ENCODE results near the gene ELOVL1.

Gene ELOVL1

DNA sequence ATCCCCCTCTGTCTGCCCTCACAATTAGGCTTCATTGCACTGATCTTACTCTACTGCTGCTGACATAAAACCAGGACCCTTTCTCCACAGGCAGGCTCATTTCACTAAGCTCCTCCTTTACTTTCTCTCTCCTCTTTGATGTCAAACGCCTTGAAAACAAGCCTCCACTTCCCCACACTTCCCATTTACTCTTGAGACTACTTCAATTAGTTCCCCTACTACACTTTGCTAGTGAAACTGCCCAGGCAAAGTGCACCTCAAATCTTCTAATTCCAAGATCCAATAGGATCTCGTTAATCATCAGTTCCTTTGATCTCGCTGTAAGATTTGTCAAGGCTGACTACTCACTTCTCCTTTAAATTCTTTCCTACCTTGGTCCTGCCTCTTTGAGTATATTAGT is 14.9 kb downstream of the ELOVL1 start:
- no peak for DNase-seq

DNA sequence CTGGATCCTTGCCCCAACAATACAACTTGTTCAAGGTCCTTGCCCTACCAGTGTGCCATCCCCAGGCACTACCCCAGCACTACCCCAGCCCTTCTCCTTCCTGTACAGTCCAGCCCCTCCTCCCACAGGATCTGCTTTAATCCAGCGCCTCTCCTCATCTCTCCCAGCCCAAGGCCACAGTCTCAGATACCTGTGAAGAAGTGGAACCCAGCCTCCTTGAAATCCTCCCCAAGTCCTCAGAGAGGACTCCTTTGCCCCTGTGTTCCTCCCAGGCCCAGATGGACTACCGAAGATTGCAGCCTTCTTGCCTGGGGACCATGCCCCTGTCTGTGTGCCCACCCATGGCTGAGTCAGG is 15.5 kb downstream of the ELOVL1 start:
- no peak for DNase-seq

DNA sequence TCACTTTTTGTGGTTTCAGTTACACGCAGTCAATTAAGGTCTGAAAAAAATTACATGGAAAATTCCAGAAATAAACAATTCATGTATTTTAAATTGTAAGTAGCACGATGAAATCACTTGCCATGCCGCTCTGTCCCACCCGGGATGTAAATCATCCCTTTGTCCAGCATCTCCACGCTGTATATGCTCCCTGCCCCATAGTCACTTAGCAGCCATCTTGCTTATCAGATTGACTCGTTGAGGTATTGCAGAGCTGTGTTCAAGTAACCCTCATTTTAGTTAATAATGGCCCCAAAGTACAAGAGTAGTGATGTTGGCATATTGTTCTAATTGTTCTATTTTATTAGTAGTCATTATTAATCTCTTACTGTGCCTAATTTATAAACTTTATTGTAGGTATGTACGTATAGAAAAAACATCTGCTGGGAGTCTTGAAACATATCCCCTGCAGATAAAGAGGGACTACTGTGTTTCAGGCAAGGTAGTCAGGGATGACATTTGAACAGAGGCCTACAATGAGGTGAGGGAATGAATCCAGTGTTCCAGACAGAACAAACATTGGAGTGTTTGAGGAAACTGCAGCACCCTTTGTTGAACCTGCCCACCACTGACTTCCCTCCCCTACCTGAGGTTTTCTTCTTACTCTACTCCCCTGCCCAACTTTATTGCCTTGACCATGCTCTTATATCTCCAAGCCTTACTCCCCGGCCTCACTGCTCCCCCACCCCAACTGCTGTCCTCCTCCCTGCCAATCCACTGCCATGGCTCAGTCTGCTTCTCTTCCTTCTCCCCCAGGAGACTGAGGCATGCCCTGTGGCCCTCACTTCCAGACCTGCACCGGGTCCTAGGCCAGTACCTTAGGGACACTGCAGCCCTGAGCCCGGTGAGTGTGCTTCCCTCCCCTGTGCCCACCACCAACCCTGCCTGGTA is 16.1 kb downstream of the ELOVL1 start:
- DNase-seq, result no peak

DNA sequence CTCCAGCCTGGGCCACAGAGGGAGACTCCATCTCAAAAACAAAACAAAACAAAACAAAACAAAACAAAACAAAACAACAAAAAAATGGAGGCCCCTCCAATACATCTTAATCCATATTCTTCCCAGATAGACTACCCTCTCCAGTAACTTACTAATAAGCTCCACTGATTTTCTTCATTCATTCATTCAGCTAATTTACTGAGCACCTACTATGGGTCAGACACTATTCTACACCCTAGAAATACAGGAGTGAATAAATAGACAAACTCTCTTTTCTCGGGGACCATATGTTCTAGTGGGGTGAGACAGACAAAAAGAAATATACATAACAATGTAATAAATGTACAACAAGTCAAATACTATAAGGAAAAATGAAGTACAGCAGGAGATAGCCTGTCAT is 16.8 kb downstream of the ELOVL1 start:
- no peak for DNase-seq

DNA sequence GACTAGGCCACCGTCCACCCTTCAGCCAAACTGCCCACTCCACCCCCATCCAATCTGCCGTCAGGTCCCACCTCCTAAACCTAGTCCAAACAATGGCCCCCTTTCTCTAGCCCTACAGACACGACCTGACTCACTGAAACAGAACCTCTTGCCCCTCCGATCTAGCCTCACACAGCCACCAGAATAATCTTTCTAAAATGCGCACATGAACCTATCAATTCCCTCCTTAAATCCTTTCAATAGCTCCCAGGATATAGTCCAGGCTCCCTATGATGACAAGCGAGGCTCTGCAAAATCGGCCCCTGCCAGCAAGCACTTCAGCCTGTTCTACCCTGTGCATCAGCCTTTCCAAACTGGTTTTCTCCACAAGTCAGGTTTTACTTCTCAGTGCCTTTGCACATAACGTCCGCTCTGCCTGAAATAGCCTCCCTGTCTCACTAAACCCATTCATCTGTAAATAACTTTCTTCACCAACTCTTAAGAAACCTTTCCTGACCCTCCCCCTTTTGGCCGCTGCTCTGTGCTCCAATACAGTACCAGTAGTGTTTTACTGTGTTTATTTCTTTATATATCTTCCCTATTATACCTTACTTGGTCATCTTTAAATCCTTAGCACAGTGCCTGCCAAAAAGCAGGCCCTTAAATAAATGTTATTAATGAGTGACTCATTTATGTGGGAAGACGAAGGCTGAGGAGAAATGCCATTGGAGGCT is 18.1 kb downstream of the ELOVL1 start:
- DNase-seq, result no peak

DNA sequence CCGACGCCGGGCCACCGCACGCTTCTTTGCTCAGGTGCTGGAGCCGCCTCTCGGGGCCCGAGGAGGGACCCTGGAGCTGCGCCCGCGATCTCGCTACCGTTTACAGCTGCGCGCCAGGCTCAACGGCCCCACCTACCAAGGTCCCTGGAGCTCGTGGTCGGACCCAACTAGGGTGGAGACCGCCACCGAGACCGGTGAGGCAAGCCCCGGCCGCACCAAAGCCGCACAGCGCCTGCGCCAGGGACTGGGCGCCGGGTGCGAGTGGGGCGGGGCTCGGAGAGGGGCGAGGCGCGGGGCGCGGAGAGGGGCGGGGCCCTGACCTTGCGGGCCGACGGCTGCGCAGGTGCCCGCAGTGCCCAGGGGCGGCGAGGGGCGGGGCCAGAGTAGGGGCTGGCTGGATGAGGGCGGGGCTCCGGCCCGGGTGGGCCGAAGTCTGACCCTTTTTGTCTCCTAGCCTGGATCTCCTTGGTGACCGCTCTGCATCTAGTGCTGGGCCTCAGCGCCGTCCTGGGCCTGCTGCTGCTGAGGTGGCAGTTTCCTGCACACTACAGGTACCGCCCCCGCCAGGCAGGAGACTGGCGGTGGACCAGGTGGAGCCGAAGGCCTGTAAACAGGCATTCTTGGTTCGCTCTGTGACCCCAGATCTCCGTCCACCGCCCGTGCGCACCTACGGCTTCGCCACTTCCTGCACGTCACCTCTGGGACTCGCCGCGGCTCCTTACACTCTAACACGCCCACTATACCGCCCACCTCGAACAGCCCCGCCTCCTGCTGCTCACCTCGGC is 18.8 kb downstream of the ELOVL1 start:
- peak; percentile 36 to 72 for DNase-seq

DNA sequence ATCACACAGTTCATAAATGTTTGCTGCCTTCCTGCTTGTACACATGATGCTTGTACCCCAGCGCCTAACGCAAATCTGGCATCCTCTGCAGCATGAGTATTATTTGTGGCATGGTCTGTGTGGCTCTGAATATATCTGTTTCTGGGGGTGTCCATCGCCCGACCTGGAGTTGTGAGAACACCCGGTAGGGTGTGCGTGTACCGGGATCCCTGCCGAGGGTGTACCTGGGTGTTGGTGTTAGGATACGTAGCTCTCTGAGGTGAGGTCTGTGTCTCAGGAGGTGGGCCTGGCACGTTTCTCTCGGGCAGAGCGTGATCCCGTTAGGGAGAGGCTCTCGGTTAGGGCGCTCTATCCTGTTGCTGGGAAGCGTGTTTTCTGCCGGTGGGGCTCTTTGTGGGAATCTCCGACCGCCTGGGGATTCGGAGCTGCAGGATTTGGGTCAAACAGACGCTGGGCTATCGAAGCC is 19.4 kb downstream of the ELOVL1 start:
- no peak for DNase-seq

DNA sequence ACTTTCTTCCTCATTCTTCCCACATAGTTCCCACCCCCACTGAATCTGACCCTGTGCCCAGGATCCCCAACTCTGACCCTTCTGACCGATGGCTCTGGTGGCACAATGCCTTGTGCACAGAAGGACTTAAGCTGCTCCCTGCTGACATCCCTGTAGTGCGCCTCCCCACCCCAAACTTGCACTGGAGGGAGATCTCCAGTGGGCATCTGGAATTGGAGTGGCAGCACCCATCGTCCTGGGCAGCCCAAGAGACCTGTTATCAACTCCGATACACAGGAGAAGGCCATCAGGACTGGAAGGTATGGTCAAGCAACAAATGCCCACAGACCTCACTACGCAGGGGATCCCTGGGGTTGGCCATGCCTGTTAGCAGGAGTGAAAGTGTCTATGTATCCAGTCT is 21.2 kb downstream of the ELOVL1 start:
- no peak for DNase-seq

DNA sequence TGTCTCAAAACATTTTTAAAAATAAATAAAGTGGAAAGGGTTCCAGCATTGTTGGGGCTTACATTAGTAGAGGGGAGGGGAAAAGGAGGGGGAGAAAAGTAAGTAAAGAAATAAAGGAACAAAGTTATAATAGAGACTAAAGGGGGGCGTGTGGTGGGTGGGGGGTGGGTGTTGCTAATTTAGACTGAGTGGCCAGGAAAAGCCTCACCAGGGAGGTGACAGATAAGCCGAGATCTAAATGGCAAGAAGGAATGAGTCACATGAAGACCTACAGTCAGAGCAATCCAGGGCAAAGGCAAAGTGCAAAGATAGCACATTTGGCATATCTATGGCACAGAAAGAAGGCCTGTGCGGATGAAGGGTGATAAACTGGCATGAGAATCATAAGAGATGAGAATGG is 22.7 kb downstream of the ELOVL1 start:
- DNase-seq, result no peak

DNA sequence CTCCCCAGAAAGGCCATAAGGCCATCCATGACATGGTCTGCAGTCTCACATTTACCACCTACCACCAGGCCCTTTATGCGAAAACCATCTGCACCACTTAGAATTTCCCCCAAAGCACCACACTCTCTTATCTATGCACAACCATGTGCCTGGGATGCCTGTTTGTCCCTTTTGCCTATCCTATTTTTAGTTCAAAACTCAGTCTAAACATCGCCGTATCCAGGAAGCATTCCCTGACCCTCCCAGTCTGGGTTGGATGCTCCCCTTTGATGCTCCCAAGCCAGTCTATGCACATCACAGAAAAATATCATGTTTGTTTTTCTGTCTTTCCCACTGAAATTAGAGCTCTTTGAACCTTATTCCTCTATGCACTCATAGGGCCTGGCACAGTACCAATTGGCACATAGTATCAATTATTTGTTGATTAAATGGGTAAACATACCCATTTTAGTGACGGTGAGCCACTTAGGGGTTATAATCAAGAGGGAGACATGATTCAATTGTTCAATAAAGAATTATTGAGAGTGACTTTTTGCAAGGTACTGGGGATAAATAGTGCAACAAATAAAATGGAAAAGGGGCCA is 23.5 kb downstream of the ELOVL1 start:
- DNase-seq, result no peak

DNA sequence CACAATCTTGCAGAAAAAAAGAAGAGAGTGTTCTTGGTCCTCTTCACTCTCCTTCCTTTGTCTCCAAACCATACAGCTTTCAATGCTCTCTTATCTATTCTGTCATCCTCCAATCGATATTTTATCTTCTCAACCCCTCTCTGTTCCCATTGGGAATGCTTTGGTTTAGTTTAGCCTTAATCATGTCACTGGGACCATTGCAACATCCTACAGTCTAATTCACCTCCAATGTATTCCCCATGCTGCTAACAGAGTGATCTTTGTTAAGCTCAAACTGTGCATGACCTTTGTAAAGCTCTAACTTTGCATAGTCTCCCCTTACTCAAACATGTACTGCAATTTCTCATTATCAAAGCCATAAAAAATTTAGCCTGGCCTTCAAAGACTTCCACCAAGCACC is 27.3 kb downstream of the ELOVL1 start:
- DNase-seq, result no peak

DNA sequence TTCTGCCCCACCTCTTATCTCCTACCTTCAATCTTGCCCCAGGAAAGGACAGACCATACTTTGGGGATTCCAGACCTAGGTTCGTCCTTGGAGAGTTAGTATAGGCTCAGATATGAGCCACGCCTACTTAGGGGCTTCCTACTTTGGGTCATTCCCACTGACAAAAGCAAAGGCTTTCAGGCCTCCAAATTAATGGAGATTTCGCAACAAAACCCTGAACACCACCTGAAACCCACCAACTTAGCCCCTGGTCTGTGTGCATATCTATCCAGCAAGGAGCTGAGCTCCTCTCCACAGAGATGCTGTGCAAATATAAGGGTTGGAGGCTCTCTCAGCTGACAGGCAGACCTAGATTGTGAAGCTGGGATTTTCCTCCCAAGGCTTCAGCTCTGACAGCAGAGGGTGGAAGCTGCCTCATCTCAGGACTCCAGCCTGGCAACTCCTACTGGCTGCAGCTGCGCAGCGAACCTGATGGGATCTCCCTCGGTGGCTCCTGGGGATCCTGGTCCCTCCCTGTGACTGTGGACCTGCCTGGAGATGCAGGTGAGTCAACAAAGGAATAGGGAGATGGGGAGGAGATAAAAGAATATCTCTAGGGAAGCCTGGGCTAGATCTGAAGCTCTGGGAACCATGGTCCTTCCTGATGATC is 28.1 kb downstream of the ELOVL1 start:
- DNase-seq, result no peak

DNA sequence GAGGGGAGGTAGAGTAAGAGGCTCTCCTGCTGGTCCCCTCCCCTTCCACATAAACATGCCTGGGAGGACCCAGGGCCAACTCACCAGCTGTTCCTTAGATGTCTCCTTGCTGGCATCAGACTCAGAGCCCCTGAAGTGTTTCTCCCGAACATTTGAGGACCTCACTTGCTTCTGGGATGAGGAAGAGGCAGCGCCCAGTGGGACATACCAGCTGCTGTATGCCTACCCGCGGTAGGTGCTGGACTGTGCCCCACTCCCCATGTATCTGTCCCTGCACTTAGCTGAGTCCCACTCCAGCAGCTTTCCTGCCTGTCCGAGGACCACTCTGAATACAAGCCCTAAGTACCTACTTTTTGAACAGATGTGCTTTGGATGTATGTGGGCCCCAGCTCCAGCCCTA is 29.8 kb downstream of the ELOVL1 start:
- DNase-seq, result no peak

DNA sequence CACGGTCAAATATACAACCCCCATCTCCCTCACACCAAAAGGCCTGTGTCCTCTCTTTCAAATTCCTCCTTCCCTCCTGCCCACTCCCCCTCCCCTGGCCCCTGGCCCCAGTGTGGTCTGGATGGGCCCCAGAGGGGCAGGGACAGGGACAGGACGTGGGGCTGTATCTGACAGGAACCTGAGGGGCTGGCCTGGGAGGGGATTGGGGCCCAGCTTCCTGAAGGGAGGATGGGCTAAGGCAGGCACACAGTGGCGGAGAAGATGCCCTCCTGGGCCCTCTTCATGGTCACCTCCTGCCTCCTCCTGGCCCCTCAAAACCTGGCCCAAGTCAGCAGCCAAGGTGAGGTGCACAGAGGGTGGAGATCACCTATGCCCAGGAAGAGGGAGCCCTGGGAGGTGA is 30.2 kb downstream of the ELOVL1 start, which contains the start of gene MPL:
MPL (plus strand) TSS at position 231 of the 400 bp plus-strand sequence; CDS start at position 262, 31 bp downstream.
- no peak for DNase-seq

DNA sequence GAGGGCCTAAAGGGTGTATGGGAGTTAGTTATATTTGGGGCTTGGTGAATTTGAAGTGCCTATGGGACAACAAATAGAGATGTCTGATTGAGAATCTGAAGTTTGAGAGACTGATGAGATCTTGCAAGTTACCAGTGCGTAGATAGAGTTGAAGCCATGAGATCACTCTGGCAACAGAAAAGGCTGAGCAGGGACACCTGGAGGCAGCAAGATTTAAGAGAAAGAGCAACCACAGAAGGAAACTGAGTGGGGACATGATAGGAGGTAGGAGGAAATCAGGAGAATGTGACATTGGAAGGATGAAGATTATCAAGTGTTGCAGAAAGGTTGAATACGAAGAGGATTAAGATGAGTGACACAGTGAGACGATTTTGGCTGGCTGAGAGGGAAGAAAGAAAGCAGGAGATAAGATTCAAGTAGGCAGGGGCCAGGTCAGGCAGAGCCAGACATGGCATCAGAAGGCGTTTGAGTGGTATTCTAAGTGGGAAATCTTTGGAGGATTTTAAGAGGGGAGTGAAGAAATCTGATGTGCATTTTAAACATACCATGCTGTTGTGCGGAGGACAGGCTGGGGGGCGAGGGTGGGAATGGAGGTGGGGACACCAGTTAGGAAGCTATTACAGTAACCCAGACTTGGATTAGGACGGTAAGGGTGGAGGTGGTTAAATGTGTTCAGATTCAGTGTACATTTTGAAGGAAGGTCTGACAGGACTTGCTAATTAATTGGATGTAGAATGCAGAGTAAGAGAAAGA is 33.2 kb downstream of the ELOVL1 start:
- DNase-seq, result no peak

DNA sequence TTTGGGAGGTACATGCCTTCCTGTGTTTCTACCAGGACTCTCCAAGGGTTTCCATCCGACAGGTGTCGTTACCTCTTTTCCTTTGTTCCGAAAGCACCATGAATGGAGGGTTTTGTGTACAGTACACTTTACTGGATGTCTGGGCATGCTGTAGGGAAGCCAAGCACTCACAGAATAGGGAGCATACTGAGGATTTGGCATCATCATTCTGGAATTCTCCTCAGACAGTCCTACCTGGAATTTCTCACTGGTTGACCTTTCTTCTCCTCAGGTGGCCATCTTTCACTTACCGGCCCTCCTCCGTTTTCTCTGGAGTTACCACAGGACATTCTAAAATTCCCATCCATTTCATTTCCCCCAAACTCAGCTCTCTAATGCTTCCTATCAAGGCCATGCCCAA is 36.1 kb downstream of the ELOVL1 start:
- no peak for DNase-seq

DNA sequence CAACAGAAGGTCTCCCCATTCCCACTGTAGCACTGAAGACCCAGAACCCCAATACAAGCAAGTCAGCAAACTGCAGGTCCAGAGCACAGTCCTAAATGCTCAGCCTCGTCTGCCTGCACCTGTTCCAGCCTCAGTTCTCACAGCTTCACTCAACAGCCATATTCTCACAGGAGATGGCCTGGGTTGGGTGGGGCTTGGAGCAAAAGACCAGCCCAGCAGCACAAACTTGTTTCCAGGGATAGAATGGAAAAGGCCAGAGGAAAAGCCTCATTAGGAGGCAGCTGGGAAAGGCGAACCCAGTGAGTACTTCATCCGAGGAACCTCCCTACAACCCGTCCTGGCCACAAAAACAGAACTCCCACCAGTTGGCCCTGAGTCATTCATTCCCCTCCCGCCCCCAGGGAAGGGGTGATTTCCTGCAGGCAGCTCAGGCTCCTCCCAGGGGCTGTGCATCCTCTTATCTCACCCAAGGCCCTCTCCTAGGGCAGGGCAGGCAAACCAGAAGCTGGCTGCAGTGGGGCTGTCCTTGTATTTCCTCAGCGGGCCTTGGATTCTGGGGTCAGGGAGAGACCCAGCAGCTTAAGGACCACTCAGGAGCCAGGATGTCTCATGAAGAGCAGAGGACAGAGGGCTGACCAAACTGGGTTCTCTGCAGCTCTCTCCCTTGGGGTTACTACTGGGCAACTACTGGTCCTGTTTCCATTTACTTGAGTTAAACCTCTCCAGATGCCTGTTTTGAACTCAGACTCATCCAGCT is 37.6 kb downstream of the ELOVL1 start:
- DNase-seq, result no peak

DNA sequence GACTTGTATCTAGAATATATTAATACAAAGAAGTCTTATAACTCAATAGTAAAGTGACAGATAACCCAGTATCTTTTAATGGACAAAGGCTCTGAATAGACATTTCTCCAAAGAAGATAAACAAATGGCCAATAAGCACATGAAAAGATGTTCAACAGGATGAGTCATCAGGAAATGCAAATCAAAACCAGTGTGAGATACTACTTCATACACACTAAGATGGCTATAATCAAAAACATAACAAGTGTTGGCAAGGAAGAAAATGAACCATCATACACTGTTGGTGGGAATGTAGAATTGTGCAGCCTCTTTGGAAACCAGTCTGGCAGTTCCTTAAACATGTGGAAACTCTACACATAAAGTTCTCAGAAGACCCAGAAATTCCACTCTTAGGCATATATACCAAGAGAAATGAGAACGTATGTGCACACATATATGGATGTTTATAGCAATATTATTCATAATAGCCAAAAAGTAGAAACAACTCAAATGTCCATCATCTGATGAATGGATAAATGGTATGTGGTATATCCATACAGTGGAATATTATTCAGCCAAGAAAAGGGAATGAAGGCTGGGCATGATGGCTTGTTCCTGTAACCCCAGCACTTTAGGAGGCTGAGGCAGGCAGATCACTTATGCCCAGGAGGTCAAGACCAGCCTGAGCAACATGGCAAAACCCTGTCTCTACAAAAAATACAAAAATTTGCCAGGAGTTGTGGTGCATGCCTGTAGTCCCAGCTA is 40.1 kb downstream of the ELOVL1 start:
- no peak for DNase-seq

DNA sequence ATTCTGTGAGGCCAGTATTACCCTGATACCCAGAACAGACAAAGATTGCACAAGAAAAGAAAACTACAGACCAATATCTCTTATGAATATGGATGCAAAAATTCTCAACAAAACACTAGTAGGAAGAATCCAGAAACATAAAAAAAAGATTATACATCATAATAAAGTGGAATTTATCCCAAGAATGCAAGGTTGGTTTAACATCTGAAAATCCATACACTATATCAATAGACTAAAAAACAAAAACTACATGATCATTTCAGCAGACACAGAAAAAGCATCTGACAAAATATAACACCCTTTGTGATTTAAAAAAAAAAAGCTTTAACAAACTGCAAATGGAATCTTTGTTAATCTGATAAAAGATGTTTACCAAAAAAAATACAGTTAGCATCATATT is 42.4 kb downstream of the ELOVL1 start:
- DNase-seq, result no peak

DNA sequence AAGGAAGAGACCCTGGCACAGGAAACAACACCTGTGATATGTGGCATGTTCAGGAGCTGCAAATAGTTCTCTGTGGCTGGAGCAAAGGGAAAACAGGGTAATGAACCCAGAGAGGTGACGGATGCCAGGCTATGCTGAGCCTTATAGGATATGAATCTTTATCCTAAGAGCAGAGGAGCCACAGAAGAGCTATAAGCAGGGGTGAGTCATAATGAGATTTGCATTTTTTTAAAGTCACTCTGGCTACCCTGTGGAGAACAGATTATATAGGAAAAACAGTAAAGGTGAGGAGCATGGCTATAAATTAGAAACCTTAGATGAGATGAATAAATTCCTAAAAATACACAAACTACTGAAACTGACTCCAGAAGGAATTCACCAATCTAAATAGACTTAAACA is 43.0 kb downstream of the ELOVL1 start:
- DNase-seq, result no peak

Measured in SW 1271 (cell line).